ENCODE data around the gene ELF2. TPM values are rescaled to one million over a fixed set of nuclear protein-coding genes. Genes with fewer than 3 reads are reported as not detected.
"Not testable (repeated sequence)": the region's sequence is repeated elsewhere in the genome, so short reads cannot be mapped to it uniquely, and the experiment has no call there.

Gene ELF2
- total RNA-seq, 1 donor from 2014 or later = 33.9 TPM

DNA sequence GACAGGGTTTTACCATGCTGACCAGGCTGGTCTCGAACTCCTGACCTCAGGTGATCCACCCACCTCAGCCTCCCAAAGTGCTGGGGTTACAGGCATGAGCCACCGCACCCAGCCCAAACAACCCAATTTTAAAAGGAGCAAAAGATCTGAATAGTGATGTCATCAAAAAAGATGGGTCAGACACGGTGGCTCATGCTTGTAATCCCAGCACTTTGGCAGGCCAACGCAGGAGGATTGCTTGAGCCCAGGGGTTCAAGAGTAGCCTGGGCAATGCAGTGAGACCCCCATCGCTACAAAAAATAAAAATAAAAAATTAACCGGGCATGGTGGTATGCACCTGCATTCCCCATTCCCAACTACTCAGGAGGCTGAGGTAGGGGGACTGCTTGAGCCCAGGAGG, 6.1 kb downstream of the ELF2 start:
- no peaks in the 10 kb centered on the region for H3K27me3 ChIP-seq (ENCODE audit: low read depth)
- intact Hi-C loops (cut with micrococcal nuclease) = no loop called here
- H3K9me3 ChIP-seq (replicated peaks) = no peaks in the 10 kb centered on the region
- H3K4me3 ChIP-seq = no peak overlapping the region
- DNase-seq = no peak
- H3K27ac ChIP-seq (replicated peaks) = no peak overlapping the region
- H3K36me3 ChIP-seq = no peaks in the 10 kb centered on the region
- H3K4me1 ChIP-seq = peaks cover 70% of the 10 kb centered on the region
- TF ChIP-seq, protein P1, sequence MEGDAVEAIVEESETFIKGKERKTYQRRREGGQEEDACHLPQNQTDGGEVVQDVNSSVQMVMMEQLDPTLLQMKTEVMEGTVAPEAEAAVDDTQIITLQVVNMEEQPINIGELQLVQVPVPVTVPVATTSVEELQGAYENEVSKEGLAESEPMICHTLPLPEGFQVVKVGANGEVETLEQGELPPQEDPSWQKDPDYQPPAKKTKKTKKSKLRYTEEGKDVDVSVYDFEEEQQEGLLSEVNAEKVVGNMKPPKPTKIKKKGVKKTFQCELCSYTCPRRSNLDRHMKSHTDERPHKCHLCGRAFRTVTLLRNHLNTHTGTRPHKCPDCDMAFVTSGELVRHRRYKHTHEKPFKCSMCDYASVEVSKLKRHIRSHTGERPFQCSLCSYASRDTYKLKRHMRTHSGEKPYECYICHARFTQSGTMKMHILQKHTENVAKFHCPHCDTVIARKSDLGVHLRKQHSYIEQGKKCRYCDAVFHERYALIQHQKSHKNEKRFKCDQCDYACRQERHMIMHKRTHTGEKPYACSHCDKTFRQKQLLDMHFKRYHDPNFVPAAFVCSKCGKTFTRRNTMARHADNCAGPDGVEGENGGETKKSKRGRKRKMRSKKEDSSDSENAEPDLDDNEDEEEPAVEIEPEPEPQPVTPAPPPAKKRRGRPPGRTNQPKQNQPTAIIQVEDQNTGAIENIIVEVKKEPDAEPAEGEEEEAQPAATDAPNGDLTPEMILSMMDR (IDR thresholded peaks at IDR 0.05; ENCODE audit: borderline replicate concordance) = no peak

DNA sequence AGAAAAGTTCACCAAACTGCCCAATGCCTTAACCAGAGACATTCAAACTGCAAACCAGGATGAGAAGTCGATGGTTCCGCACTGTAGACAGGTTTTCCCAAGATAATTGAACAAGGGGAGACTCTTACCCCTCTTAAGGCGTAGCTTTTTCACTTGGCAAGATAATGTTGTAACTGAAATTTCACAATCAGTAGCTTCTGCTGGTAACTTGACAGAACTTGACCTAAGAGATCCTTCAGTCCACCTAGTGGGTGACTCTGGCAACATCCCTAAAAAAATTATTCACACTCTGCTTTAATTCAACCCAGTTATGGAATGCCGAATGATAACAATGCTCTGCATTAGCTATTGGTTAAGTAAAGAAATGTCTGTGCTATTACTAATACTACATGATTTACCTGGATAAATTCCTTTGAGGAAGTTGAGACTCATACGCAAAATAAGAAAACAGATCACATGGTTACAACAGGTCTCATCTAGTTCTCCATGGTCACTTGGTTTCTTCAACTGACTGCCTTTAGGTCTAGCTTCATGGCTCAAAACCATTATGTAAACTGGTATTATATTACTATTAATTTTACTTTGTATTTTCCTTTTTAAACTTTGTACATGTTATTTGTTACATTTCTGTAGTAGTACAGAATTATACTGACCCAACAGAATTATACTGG, 9.1 kb downstream of the ELF2 start:
- H3K27ac ChIP-seq (replicated peaks) = no peak overlapping the region
- H3K27me3 ChIP-seq (ENCODE audit: low read depth) = no peaks in the 10 kb centered on the region
- no peak for DNase-seq
- peaks cover 81% of the 10 kb centered on the region for H3K4me1 ChIP-seq
- H3K9me3 ChIP-seq (replicated peaks) = no peaks in the 10 kb centered on the region
- TF ChIP-seq, protein P1 (IDR thresholded peaks at IDR 0.05; ENCODE audit: borderline replicate concordance) = peak; percentile 58
- H3K36me3 ChIP-seq = no peaks in the 10 kb centered on the region
- intact Hi-C loops (cut with micrococcal nuclease) = loop anchor here (10.0 kb wide), 1 partner anchor 63 kb away; no protein-coding TSS in a partner anchor
- no peak overlapping the region for H3K4me3 ChIP-seq

DNA sequence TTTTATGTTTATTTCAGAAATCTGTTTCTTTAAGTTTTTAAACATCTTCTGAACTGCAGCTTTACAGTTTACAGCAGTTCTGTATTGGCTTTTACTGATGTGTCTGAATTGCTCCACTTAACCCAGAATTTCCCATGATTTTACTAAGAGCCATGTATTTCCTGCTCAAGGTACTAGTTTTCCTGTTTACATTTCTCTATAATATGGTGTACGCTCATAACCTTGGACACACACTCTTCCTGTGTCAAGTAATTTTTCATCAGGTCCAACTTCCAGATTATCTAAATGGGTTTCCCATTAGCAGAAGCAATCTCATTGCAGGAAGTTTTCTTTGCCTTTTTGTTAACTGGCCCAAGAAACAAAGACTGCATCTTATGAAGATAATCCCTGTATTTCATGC, 12.3 kb downstream of the ELF2 start:
- H3K27ac ChIP-seq (replicated peaks) = no peak overlapping the region
- peaks cover 68% of the 10 kb centered on the region for H3K4me1 ChIP-seq
- no peaks in the 10 kb centered on the region for H3K36me3 ChIP-seq
- no peaks in the 10 kb centered on the region for H3K27me3 ChIP-seq (ENCODE audit: low read depth)
- no peak for DNase-seq
- no peak overlapping the region for H3K4me3 ChIP-seq
- intact Hi-C loops (cut with micrococcal nuclease) = loop anchor here (10.0 kb wide), 1 partner anchor 60 kb away; no protein-coding TSS in a partner anchor
- TF ChIP-seq, protein P1 (IDR thresholded peaks at IDR 0.05; ENCODE audit: borderline replicate concordance) = no peak
- no peaks in the 10 kb centered on the region for H3K9me3 ChIP-seq (replicated peaks)

DNA sequence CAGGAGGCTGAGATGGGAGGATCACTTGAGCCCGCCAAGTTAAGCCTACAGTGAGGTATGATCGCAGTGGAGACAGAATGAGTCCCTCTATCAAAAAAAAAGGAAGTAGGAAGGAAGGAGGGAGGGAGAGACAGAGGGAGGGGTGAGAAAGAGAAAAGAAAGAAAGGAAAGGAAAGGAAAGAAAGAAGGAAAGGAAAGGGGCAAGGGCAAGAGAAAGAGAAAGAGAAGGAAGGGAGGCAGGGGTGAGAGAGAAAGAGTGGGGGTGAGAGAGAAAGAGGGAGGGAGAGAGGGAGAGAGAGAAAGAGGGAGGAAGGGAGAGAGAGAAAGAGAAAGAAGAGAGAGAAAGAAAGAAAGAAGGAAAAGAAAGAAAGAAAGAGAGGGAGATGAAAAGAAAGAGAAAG, 13.2 kb downstream of the ELF2 start:
- Histone ChIP-seq H3K4me3 (no peak overlapping the region), H3K27ac (replicated peaks) (no peak overlapping the region), H3K4me1 (peaks cover 77% of the 10 kb centered on the region), H3K27me3 (ENCODE audit: low read depth) (no peaks in the 10 kb centered on the region), H3K9me3 (replicated peaks) (no peaks in the 10 kb centered on the region), H3K36me3 (no peaks in the 10 kb centered on the region)
- no peak for DNase-seq
- TF ChIP-seq, protein P1 (IDR thresholded peaks at IDR 0.05; ENCODE audit: borderline replicate concordance) = no peak
- intact Hi-C loops (cut with micrococcal nuclease) = loop anchor here (10.0 kb wide), 1 partner anchor 59 kb away; no protein-coding TSS in a partner anchor

DNA sequence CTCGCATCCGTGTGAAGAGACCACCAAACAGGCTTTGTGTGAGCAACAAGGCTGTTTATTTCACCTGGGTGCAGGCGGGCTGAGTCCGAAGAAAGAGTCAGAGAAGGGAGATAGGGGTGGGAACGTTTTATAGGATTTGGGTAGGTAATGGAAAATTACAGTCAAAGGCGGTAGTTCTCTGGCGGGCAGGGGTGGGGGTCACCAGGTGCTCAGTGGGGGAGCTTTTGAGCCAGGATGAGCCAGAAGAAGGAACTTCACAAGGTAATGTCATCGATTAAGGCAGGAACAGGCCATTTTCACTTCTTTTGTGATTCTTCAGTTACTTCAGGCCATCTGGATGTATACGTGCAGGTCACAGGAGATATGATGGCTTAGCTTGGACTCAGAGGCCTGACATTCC, 19.0 kb downstream of the ELF2 start:
- peaks cover 60% of the 10 kb centered on the region for H3K4me1 ChIP-seq
- H3K36me3 ChIP-seq; H3K27me3 ChIP-seq (ENCODE audit: low read depth); DNase-seq; intact Hi-C loops (cut with micrococcal nuclease); H3K4me3 ChIP-seq; H3K9me3 ChIP-seq (replicated peaks); H3K27ac ChIP-seq (replicated peaks): not testable (repeated sequence)

DNA sequence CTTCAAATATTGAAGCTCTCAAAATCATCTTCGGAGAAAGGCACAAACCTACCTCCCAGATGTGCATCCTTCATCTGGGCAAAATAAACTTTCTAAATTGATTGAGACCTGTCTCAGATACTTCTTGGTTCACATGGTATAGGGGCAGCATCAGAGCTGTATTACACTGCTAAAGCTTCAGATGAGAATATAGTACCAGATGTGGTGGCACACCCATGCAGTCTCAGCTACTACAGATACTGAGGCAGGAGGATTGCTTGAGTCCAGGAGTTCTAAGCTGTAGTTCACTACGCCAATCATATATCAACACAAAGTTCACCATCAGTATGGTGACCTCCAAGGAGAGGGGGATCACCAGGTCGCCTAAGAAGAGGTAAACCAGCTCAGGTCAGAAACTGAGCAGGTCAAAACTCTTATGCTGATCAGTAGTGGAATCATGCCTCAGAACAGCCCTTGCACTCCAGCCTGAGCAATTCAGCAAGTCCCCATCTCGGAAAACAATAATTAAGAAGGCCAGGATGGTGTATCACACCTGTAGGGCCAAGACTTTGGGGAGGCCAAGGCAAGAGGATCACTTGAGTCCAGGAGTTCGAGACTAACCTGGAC, 22.0 kb downstream of the ELF2 start:
- no peaks in the 10 kb centered on the region for H3K9me3 ChIP-seq (replicated peaks)
- intact Hi-C loops (cut with micrococcal nuclease) = no loop called here
- no peak overlapping the region for H3K4me3 ChIP-seq
- no peaks in the 10 kb centered on the region for H3K27me3 ChIP-seq (ENCODE audit: low read depth)
- peaks cover 64% of the 10 kb centered on the region for H3K4me1 ChIP-seq
- no peaks in the 10 kb centered on the region for H3K36me3 ChIP-seq
- no peak overlapping the region for H3K27ac ChIP-seq (replicated peaks)
- no peak for DNase-seq
- TF ChIP-seq, protein P1 (IDR thresholded peaks at IDR 0.05; ENCODE audit: borderline replicate concordance) = no peak

Data from left ventricle myocardium inferior (tissue), 1 donor.